GM19372 (cell line): ENCODE results near the gene DFFB.
"Not testable (repeated sequence)": the region's sequence is repeated elsewhere in the genome, so short reads cannot be mapped to it uniquely, and the experiment has no call there.

Source experiments
- ATAC-seq: cut with Tn5 transposase; IDR thresholded peaks from one replicate; pipeline ENCODE4 v1.9.1; 2021; ENCODE audit warnings: mild to moderate bottlenecking, low read depth, moderate library complexity; ENCODE audit not compliant: unreplicated experiment

Gene DFFB

DNA sequence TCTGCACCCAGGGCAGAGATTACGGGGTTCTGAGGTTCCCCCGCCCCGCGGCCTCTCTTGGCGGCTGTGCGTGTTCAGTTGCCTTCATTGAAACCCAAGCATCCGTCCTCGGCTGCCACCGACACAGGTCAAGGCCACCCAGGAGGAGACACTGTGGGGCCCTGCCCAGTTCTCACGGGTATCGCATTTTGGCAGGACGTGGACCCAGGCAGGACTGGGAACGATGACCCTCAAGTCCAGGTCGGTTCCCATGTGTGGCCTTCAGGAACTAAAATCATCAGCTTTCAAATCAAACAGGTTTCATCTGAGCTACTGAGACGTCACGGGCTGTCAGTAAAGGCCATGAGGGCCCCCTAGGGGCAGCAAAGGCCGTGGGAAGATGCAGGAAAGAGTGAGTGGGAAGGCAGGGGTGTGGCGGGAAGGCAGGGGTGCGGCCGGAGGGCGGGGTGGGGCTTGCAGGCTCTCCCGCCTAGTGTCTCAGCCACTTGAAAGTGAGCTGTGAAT lies 49.8 kb downstream of the DFFB start:
- ATAC-seq: no peak

- no peak for ATAC-seq
These were observed 50.4 kb downstream of the DFFB start for GRCh38 chr1:3907621-3908165.

GRCh38 chr1:3908886-3909517 lies 51.7 kb downstream of the DFFB start:
- ATAC-seq: no peak

- no peak for ATAC-seq
These were observed 52.3 kb downstream of the DFFB start for GRCh38 chr1:3909615-3910014.

- no peak for ATAC-seq
These were observed 52.9 kb downstream of the DFFB start for GRCh38 chr1:3910049-3910731.

DNA sequence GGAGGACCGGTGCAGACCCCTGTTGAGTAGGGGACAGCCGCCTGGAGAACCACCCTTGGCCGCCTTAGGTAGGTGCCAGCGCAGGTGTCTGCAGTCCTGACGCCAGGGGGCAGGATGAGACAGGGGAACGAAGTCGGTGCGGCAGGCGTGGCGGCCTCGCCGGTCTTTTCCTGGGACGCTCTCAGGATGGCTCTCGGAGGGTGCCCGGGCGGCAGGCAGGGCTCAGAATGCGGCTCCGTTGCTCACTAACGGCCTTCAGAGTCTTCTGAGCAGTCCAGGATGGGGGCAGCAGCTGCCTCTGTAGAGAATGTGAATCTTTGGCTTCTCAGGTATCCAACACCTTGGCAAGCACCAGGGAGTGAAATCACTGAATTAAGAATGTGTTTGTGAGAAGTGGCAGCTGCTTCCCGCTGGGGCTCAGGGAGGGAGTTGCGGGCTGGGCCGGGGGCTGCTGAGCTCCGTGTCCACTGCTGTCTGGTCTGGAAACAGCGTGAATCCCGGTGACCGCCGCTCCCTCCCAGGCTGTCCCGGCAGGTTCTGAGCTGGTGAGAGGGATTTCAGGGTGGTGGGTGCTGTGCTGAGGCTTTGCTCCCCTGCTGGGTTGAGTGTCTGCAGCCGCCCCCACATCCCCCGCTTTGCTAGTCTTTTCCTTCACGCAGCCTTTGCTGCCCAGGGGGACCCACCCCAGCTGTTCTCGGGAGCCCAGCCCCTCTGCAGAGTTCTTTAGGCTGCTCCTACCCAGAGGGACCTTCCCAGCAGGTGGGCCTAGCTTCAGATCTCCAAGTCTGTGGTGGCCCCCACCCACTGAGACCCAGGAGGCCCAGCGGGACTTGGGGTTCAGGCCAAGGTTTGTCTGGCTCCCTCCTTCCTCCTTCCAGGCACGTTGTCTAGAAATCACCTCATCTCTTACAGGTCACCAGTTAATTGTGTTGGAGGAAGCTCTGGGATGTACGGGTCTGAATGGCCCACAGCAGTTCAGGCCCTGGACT lies 53.9 kb downstream of the DFFB start:
- ATAC-seq: no peak

DNA sequence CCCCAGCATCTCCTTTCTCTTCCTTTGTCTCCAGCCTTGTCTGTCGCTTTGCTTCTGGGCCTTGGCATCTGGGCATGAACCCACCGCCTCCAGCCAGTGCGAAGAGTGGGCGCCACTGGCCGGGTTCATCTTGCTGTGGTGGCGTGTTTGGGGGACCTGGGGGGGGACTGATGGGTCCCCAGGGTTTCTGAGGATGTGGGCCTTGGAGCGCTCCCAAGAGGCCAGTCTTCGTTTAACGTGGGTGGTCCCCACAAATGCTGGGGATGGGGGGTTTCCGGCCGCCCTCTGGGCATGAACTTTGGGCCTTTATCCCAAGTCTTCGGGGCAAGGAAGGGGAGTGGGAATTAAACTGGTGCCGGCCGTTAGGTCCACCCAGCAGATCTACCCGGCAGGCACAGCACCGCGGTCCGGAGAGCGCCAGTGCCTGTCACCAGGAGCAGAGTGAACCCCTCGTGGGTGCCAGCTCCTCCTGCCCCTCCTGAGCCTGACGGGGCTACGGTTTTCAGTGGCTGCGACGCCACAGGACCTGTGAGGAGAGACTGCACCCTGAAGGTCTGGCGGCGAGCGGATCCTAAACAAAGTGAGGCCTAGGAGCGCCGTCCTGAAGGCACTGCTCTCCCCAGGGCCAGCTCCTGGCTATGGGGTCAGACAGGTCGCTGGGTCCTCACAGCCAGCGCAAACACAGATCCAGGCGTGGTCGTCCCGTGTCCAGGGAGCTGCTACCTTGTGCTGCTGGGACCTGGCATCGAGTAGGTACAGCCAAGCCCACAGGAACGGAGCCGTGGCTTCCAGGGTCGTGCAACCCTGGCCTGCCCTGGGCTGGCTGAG lies 54.9 kb downstream of the DFFB start:
- no peak for ATAC-seq

DNA sequence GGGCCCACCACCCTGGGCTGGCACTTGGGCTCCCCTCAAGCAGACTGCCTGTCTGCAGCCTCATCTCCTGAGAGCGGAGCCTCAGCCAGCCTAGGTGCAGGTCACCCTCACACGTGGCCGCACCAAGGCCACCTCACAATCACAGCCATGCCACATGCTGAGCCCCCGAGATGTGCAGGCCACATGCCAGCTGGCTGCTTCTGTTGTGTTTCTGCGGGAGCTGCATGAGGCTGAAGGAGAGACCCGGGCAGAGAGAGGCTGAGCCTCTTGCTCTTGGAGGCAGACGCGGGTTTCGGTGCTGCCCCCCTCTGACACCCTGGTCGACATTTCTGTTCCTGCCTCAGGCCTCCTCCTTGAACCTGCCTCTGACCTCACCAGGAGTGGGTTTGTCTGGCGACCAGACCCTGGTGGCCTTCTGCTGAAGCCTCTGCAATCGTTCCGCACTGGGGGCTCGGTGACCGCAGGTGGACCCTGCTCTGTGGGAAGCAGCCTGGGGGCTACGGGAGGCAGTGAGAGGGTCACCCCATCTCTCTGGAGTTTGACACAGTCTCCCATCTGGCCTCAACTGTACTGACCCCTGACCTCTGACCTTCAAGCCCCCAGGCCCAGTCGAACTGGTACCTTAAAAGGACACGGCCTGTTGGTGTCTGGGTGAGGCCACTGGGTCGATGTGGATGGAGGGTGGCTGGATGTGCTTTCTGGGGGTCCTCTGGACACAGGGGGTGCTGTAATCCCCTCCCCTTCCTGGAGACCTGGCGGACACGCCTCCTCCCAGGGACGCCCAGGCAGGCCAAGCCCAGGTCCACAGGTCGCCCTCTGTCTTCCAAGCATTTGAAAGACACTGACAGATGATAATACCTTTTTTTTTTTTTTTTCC lies 55.8 kb downstream of the DFFB start:
- no peak for ATAC-seq

DNA sequence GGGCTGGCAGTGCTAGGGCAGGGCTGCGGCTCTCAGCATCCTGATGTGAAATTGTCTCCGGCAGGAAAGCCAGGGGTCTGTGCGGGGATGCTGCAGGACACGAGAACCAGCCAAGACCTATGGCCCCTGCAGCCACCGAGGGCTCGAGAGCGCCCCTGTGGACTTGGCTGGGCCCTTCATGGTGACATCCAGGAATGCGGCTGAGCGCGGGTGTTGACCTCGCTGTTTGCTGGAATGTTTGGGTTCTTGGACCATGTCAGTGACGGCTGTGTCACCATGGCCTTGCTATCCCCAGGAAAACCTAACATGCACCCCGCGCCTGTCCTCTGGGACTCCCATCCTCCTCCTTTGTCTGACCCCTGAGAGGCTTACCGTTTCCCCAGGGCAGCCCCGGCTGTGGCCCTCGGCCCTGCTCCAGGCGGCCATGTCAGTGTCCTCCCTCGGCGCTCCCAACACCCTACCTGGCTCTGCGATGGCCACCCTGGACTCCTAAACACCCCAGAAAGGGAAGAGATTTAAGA lies 57.1 kb downstream of the DFFB start:
- no peak for ATAC-seq

- ATAC-seq: no peak
These were observed 57.6 kb downstream of the DFFB start for GRCh38 chr1:3914911-3915310.

GRCh38 chr1:3915551-3916121 lies 58.4 kb downstream of the DFFB start:
- no peak for ATAC-seq

- ATAC-seq: no peak
These were observed 60.5 kb downstream of the DFFB start for GRCh38 chr1:3917761-3918160.

GRCh38 chr1:3918359-3918758 lies 61.1 kb downstream of the DFFB start:
- not testable (repeated sequence) for ATAC-seq

GRCh38 chr1:3918966-3919611 lies 61.8 kb downstream of the DFFB start:
- ATAC-seq: no peak

DNA sequence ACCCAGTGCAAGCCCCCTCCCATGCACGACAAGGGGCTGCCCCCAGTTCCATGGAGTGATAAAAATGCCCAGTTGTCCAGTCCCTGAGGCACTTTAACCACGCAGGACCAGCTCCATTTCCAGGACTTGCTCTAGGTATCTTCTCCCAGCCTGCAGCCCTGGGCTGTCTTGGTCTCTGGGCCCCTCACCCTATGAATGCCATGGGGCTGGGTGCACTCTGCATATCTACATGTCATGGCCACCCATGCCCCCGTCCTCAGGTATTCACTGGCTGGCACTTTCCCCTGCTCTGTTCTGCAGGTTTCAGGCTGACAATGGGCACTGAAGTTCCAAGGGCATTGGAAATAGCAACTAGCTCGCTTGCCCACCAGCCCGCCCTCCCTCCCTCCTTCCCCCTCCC lies 62.4 kb downstream of the DFFB start:
- no peak for ATAC-seq

- ATAC-seq: no peak
These were observed 64.5 kb downstream of the DFFB start for GRCh38 chr1:3921765-3922164.

DNA sequence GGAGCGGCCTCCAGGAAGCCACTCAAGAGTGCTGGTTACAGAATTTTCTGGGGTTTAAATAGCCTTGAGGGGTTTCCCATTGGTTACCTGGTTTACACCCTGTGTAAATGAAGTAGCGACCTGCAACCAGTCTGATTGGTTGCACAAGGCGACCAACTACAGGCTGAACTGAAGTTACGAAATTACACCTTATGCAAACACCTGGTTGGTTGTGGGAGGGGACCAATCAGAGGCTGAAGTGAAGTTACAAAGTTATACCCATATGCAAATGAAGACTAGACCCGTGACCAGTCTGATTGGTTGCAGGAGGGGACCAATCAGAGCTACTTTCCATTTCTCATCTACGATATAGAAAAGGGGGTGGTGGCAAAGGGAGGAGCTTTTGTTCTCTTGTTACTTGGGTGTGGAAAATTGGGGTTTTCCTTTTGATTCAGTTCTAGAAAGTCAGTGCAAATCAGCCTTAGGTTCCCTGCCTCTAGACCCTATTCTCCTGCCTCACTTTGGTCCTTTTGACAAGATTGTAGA lies 65.0 kb downstream of the DFFB start:
- peak; percentile 70 for ATAC-seq

- no peak for ATAC-seq
These were observed 65.6 kb downstream of the DFFB start for GRCh38 chr1:3922851-3923250.
